Cardiac muscle cell (in vitro differentiated cells and primary cell): ENCODE measurements around the gene DCUN1D2. TPM values are rescaled to one million over a fixed set of nuclear protein-coding genes. Genes with fewer than 3 reads are reported as not detected.

Experiments
- DNase-seq, 2 donors: peaks; one replicate each; pipeline versions ENCODE4 v3.0.0 to v3.0.0-alpha.2; 2010 to 2017; ENCODE audit warnings: low read depth in 1 of 2, low spot score in 1 of 2
- H3K27ac ChIP-seq: fragments of 200-600 bp; sonication (generic); 2 replicates; pipeline ENCODE4 v1.5.1; 2016
- H3K27me3 ChIP-seq: fragments of 200-600 bp; sonication (generic); 2 replicates; pipeline ENCODE4 v1.6.0; 2016; ENCODE audit warnings: control low read depth
- H3K36me3 ChIP-seq: fragments of 200-600 bp; sonication (generic); 2 replicates; pipeline ENCODE4 v1.5.1; 2016; ENCODE audit warnings: control low read depth
- H3K4me1 ChIP-seq: fragments of 200-600 bp; sonication (generic); 2 replicates; pipeline ENCODE4 v1.8.1; 2017; ENCODE audit warnings: low read depth, mild to moderate bottlenecking, mixed run types
- H3K4me3 ChIP-seq: fragments of 200-600 bp; sonication (generic); 2 replicates; pipeline ENCODE4 v1.5.1; 2016; ENCODE audit warnings: mild to moderate bottlenecking
- H3K9me3 ChIP-seq: fragments of 200-600 bp; sonication (generic); 2 replicates; pipeline ENCODE4 v1.5.1; 2017; ENCODE audit warnings: low read depth, mild to moderate bottlenecking, control low read depth
- polyA plus RNA-seq: library from polyadenylated mRNA; unstranded; fragments of >200 nt; fragmentation: Nextera tagmentation; extraction: Ambion mirVana; gene quantifications from 2 replicates; pipeline ENCODE4 v1.2.1, GENCODE V29; 2016
- total RNA-seq: library from RNA; depleted of rRNA; stranded (reverse); fragments of >200 nt; gene quantifications from 2 replicates; pipeline ENCODE4 v1.2.3, GENCODE V29; 2016
- TF ChIP-seq, protein P1 (sequence below): IDR thresholded peaks from 2 replicates; pipeline ENCODE4 v1.5.1; 2012; ENCODE audit warnings: low read depth, mild to moderate bottlenecking, low read length

Gene DCUN1D2
- total and polyA plus RNA-seq, 2 experiments from 2014 or later: 23.7 to 32.4 TPM

DNA sequence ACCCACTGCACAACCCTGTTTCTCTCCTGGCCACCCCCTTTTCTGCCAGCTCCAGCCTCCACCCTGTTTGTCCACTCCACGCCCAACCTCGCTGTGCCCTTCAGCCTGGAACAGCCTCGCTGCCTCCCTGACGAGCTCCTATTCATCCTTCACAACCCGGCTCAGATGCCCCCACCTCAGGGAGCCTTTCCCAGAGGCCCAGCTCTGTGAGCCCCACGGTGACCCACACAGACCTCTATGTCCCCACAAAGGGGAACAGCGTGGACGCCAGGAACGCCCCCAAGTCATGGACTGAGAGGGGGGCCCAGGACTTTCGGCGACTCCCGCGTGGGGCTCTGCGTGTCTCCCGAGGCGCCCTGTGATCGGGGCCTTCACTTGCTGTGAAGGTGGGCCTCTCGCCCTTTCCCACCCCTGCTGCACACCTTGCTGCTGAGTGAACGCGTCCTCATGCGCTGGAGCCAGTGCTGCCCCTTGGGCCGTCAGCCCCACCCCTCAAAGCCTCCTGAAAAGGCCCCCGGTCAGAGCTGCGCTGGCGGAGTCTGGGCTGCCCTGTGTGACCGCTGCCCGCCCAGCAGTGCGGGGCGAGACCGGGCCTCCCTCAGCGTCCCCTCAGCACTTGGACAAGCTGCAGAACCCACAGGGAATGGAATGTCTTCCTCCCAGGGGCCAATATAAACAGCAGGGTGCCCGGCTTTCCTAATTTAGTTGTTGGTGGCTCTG lies 77.2 kb downstream of the DCUN1D2 start:
- DNase-seq: no peak
- Histone ChIP-seq H3K36me3 (no peaks in the 10 kb centered on the region), H3K4me3 (no peak overlapping the region), H3K4me1 (peaks cover 2% of the 10 kb centered on the region), H3K27ac (no peak overlapping the region), H3K9me3 (no peaks in the 10 kb centered on the region), H3K27me3 (no peaks in the 10 kb centered on the region)
- TF ChIP-seq, protein P1, sequence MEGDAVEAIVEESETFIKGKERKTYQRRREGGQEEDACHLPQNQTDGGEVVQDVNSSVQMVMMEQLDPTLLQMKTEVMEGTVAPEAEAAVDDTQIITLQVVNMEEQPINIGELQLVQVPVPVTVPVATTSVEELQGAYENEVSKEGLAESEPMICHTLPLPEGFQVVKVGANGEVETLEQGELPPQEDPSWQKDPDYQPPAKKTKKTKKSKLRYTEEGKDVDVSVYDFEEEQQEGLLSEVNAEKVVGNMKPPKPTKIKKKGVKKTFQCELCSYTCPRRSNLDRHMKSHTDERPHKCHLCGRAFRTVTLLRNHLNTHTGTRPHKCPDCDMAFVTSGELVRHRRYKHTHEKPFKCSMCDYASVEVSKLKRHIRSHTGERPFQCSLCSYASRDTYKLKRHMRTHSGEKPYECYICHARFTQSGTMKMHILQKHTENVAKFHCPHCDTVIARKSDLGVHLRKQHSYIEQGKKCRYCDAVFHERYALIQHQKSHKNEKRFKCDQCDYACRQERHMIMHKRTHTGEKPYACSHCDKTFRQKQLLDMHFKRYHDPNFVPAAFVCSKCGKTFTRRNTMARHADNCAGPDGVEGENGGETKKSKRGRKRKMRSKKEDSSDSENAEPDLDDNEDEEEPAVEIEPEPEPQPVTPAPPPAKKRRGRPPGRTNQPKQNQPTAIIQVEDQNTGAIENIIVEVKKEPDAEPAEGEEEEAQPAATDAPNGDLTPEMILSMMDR: no peak

DNA sequence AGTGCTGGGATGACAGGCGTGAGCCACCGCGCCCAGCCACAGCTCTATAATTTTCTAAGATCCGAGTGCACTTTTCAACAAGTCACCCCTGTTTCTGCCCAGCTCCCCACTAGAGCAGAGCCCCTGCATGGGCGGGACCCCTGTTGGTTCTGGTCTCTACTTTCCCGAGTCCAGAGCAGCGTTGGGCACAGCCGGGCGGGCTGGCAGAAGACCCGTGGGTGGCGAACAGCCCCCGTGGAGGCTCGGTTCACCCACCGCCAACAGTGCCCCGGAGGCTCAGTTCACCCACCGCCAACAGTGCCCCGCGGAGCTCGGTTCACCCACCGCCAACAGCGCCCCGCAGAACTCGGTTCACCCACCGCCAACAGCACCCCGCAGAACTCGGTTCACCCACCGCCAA lies 78.1 kb downstream of the DCUN1D2 start:
- Histone ChIP-seq H3K4me1 (peaks cover 8% of the 10 kb centered on the region), H3K36me3 (no peaks in the 10 kb centered on the region), H3K27me3 (no peaks in the 10 kb centered on the region), H3K9me3 (no peaks in the 10 kb centered on the region), H3K4me3 (no peak overlapping the region), H3K27ac (no peak overlapping the region)
- DNase-seq: no peak
- TF ChIP-seq, protein P1: no peak

DNA sequence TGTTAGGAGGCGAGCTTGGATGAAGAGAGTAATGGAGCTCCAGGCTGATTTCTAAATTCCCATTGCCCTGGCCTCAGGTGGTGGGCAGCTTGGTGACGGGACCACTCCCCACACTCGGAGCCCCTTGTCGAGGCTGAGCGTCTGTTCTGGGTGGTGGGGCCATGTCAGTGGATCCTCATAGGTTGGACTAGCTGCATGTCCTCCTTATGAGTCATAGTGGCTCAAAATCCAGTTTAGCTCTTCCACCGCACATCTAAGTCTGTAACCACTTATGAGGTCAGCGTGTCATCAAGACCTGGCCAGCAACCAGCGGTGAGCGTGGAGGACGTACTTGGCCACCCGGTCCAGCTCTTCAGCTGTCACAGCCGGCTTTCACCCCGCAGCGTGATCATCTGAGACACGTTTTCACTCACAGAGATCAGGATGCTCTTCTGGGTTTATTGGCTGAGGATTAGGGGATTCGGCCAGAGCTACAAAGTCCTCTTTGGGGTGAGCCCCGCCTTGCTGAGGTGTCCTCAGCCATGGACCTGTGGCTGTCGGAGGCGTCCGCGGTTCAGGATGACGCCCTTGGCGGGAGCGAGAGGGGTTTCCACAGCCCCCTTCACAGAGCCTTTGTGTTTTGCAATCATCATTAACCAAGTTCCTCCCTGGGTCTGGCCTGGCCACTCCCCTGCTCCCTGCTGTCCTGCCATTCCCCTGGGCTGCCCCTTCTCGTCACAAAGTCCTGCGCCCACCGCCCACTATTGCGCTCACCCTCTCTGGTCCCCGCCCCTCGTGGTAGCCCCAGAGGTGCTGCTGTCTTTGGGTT lies 79.1 kb downstream of the DCUN1D2 start:
- TF ChIP-seq, protein P1: no peak
- no peaks in the 10 kb centered on the region for H3K36me3 ChIP-seq
- H3K4me1 ChIP-seq: peaks cover 8% of the 10 kb centered on the region
- H3K9me3 ChIP-seq: no peaks in the 10 kb centered on the region
- no peak overlapping the region for H3K27ac ChIP-seq
- DNase-seq: peak in 1 of 2 donors; percentile 74
- H3K4me3 ChIP-seq: no peak overlapping the region
- H3K27me3 ChIP-seq: no peaks in the 10 kb centered on the region

DNA sequence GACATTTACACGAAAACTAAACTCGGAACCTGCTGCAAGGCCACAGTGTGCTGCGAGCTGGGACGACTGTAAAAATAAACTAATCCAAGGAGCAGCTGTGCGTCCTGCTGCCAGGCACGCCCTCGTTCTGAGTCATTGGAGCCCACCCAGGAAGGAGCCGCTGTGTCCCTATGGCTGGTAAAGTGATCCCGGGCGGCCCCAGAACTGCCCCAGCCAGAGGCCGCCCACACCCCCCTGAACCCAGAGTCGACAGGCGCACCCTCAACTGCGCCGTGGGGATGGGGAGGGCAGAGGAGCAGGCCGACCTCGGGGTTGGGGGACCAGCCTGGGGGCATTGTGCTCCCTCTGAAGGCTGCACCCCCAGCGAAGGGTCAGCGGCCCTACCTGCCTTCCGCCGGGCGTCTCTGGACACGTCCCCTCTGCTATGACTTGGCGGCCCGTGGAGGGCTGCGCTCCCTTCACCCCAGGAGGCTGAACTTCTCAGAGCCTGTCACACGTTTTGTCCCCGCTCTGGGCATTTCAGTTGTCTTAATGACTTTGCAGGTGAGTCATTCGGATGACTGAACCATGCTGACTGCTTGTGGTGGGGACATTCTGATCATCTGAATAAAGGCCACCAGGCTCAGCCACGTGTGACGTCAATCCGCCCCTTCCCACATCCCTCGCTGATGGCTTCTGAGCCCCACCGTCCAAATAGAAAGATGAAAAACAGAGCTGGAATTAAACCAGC lies 79.9 kb downstream of the DCUN1D2 start:
- TF ChIP-seq, protein P1: no peak
- DNase-seq: no peak
- no peaks in the 10 kb centered on the region for H3K36me3 ChIP-seq
- no peaks in the 10 kb centered on the region for H3K9me3 ChIP-seq
- no peak overlapping the region for H3K4me3 ChIP-seq
- H3K27ac ChIP-seq: no peak overlapping the region
- peaks cover 8% of the 10 kb centered on the region for H3K4me1 ChIP-seq
- H3K27me3 ChIP-seq: no peaks in the 10 kb centered on the region

DNA sequence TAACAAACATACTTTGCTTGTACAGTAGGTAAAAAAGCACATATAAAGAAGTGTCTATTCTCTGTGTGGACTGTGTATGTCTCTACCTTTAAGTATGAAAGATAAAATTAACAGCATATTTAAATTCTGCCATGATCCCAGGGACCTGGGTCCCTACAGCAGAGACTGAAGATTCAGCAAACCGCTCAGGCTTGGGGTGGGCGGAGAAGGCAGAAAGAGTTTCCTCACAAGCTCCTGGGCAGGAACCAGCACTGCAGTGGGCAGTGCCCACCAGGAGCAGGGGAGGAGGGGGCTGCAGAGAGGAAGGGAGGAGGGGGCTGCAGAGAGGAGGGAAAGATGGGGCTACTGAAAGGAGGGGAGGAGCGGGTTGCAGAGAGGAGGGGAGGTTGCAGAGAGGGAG lies 81.9 kb downstream of the DCUN1D2 start:
- Histone ChIP-seq H3K27ac (no peak overlapping the region), H3K4me3 (no peak overlapping the region), H3K4me1 (peaks cover 8% of the 10 kb centered on the region), H3K9me3 (no peaks in the 10 kb centered on the region), H3K27me3 (no peaks in the 10 kb centered on the region), H3K36me3 (no peaks in the 10 kb centered on the region)
- no peak for DNase-seq
- TF ChIP-seq, protein P1: no peak
